Measurements from ENCODE around the gene MAMSTR. TPM values are rescaled to one million over a fixed set of nuclear protein-coding genes. Genes with fewer than 3 reads are reported as not detected.

The MAMSTR gene
- total RNA-seq, 1 experiment from 2014 or later: 0.18 TPM

DNA sequence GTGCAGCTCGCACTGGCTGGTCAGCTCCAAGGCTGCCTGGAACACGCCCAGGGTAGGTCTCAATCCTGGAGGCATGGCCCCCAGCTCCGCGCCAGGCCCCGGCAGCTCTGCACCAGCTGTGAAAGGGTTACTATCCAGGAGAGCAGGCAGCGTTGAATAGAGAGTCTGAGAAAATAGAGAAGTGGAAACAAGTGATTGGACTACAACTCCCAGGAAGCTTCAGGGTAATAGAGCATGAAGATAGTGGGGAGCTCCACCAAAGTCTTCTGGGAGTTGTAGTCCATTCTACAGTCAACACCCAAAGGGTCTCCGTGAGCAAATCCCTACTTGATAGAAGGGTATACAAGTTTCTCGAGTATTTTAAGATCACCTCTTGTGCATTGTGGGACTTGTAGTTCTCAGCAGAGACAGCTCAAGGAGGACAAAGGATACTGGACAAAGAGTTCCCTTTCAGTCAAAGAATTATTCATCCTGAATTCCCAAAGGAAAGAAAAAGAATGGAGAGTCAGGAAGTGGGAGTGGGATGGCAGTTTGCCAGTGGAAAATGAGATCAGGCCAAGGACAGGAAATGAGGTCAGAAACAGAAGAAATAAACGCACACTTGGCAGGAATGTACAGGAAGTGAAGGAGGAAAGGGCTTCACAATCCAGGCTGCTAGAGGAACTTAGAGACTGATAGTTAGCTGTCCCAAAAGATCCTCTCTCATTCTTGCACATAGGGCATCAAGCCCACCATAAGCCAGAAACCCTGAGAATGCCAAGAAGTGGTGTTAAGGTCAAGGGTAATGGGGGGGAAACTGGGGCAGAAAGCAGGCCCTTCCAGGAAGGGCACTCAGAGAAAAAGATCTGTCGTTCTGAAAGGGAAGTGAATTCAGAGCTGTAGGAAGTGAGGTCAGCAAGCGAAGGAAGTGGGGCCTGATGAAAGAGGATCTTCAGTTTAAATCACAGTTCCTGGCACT, 5.5 kb upstream of the MAMSTR start:
- no peaks in the 10 kb centered on the region for H3K9me2 ChIP-seq (replicated peaks; ENCODE audit: low read length)
- intact Hi-C loops (cut with micrococcal nuclease): no loop called here
- H3F3A ChIP-seq (ENCODE audit: low read length, unreplicated experiment): no peaks in the 10 kb centered on the region
- ChIA-PET CTCF (no interaction called here), POLR2A (ENCODE audit: unreplicated experiment) (no interaction called here)
- H3K9me3 ChIP-seq (ENCODE audit: low read length): no peaks in the 10 kb centered on the region
- H3K79me2 ChIP-seq (ENCODE audit: low read length): no peaks in the 10 kb centered on the region
- H3K4me3 ChIP-seq (ENCODE audit: low read length): no peak overlapping the region
- 0 out of 2 replicates have a peak overlapping the region, but pooled peaks have one; percentile 25 for H2AFZ ChIP-seq (ENCODE audit: low read length)
- H4K20me1 ChIP-seq (ENCODE audit: low read length): no peaks in the 10 kb centered on the region
- H3K27ac ChIP-seq (ENCODE audit: low read length): peak overlapping the region; percentile 36; the same call in 1 of the 2 replicates
- ATAC-seq: no peak
- no peak overlapping the region for H3K9ac ChIP-seq (ENCODE audit: low read length)
- no peaks in the 10 kb centered on the region for H3K27me3 ChIP-seq (ENCODE audit: low read length)
- no TSS peak for BruUV-seq (replicated peaks)
- H3K36me3 ChIP-seq (ENCODE audit: low read depth, low read length): no peaks in the 10 kb centered on the region
- no peak overlapping the region for H3K4me2 ChIP-seq (ENCODE audit: low read length)
- no peak for TF ChIP-seq EZH2phosphoT487 (IDR thresholded peaks at IDR 0.05; ENCODE audit: borderline replicate concordance, low read length)
- TF ChIP-seq, protein P1, sequence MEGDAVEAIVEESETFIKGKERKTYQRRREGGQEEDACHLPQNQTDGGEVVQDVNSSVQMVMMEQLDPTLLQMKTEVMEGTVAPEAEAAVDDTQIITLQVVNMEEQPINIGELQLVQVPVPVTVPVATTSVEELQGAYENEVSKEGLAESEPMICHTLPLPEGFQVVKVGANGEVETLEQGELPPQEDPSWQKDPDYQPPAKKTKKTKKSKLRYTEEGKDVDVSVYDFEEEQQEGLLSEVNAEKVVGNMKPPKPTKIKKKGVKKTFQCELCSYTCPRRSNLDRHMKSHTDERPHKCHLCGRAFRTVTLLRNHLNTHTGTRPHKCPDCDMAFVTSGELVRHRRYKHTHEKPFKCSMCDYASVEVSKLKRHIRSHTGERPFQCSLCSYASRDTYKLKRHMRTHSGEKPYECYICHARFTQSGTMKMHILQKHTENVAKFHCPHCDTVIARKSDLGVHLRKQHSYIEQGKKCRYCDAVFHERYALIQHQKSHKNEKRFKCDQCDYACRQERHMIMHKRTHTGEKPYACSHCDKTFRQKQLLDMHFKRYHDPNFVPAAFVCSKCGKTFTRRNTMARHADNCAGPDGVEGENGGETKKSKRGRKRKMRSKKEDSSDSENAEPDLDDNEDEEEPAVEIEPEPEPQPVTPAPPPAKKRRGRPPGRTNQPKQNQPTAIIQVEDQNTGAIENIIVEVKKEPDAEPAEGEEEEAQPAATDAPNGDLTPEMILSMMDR (conservative IDR thresholded peaks at IDR 0.05; ENCODE audit: low read depth, low read length): no peak
- no peak for TF ChIP-seq EZH2 (IDR thresholded peaks at IDR 0.05; ENCODE audit: low read length, unreplicated experiment)
- no peaks in the 10 kb centered on the region for H3K4me1 ChIP-seq (ENCODE audit: insufficient read depth, low read length)
- DNase-seq: peak; percentile 50

DNA sequence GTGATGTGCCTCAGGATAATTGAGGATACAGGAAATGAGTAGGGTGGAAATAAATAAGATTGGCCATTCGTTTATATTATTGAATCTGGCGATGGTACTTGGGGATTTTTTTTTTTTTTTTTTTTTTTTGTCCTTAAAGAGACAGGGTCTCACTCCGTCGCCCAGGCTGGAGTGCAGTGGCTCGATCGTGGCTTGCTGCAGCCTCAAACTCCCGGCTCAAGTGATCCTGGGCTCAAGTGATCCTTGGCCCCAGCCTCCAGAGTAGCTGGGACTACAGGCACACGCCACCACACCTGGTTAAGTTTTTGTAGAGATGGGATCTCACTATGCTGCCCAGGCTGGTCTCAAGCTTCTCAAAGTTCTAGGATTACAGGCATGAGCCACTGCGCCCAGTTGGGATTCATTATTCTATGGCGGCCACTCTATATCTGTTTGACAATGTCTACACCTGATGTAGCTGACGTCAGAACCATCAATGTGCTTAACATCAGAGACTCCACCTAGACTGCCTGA, 2.7 kb upstream of the MAMSTR start:
- no TSS peak for BruUV-seq (replicated peaks)
- Histone ChIP-seq H3F3A (ENCODE audit: low read length, unreplicated experiment) (no peaks in the 10 kb centered on the region), H3K27ac (ENCODE audit: low read length) (no peak overlapping the region), H3K9me2 (replicated peaks; ENCODE audit: low read length) (no peaks in the 10 kb centered on the region), H3K79me2 (ENCODE audit: low read length) (no peaks in the 10 kb centered on the region), H3K36me3 (ENCODE audit: low read depth, low read length) (no peaks in the 10 kb centered on the region), H2AFZ (ENCODE audit: low read length) (no peak overlapping the region), H3K4me2 (ENCODE audit: low read length) (no peak overlapping the region), H3K4me3 (ENCODE audit: low read length) (no peak overlapping the region), H3K9me3 (ENCODE audit: low read length) (no peaks in the 10 kb centered on the region), H3K9ac (ENCODE audit: low read length) (no peak overlapping the region), H3K4me1 (ENCODE audit: insufficient read depth, low read length) (no peaks in the 10 kb centered on the region), H4K20me1 (ENCODE audit: low read length) (no peaks in the 10 kb centered on the region), H3K27me3 (ENCODE audit: low read length) (no peaks in the 10 kb centered on the region)
- CTCF ChIA-PET: no interaction called here
- POLR2A ChIA-PET (ENCODE audit: unreplicated experiment): no interaction called here
- intact Hi-C loops (cut with micrococcal nuclease): no loop called here
- no peak for ATAC-seq
- TF ChIP-seq, protein P1 (conservative IDR thresholded peaks at IDR 0.05; ENCODE audit: low read depth, low read length): no peak
- TF ChIP-seq EZH2phosphoT487 (IDR thresholded peaks at IDR 0.05; ENCODE audit: borderline replicate concordance, low read length) (no peak), EZH2 (IDR thresholded peaks at IDR 0.05; ENCODE audit: low read length, unreplicated experiment) (no peak)
- DNase-seq: no peak

Measured in PC-3 (cell line).